ENCODE measurements around the gene C3orf52. TPM values are rescaled to one million over a fixed set of nuclear protein-coding genes. Genes with fewer than 3 reads are reported as not detected.

Gene C3orf52
- total RNA-seq, 4 donors from 2014 or later, result 5.7 to 12.7 (median 9.5) TPM

DNA sequence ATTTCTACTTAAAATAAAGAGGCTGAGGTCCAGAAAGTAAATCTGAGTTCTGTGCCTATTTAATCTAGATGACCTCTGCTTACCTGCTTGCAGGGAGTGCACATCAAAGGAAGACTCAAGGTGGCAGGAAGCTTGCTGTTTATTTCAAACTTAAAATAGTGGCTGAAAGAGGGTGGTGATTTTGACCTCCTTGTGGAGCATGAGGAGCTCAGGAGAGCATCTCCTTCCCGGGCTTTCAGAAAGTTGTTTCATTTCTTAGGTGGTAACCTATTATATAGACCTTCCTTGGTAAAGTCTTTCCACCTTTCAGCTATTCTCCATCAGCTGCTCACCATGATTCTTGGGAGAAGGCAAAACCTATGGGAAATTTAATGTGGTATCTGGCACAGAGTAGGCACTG lies 46.4 kb downstream of the C3orf52 start:
- TF ChIP-seq, protein P1, sequence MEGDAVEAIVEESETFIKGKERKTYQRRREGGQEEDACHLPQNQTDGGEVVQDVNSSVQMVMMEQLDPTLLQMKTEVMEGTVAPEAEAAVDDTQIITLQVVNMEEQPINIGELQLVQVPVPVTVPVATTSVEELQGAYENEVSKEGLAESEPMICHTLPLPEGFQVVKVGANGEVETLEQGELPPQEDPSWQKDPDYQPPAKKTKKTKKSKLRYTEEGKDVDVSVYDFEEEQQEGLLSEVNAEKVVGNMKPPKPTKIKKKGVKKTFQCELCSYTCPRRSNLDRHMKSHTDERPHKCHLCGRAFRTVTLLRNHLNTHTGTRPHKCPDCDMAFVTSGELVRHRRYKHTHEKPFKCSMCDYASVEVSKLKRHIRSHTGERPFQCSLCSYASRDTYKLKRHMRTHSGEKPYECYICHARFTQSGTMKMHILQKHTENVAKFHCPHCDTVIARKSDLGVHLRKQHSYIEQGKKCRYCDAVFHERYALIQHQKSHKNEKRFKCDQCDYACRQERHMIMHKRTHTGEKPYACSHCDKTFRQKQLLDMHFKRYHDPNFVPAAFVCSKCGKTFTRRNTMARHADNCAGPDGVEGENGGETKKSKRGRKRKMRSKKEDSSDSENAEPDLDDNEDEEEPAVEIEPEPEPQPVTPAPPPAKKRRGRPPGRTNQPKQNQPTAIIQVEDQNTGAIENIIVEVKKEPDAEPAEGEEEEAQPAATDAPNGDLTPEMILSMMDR (IDR thresholded peaks at IDR 0.05), result no peak
- no peak for TF ChIP-seq POLR2A (IDR thresholded peaks at IDR 0.05)
- H3K9me3 ChIP-seq, result no peaks in the 10 kb centered on the region
- no peak for DNase-seq
- no peaks in the 10 kb centered on the region for H3K27me3 ChIP-seq
- peak overlapping the region in 3 of 4 donors; percentile 6 to 49 (median 11) for H3K4me3 ChIP-seq
- 77 to 92% methylated on average over 1 of the region's 1 CpG for WGBS, 2 donors
- no peaks in the 10 kb centered on the region for H3K36me3 ChIP-seq
- peak overlapping the region in 2 of 4 donors; percentile 6 to 58 for H3K27ac ChIP-seq
- intact Hi-C loops (cut with DNase I), result no loop called here
- peaks cover 0 to 19% (median 0%) of the 10 kb centered on the region in 3 donors for H3K4me1 ChIP-seq

- Histone ChIP-seq H3K27ac (peak within 1 kb of the TSS in 2 of 4 donors; percentile 6 to 58), H3K4me1 (peaks cover 0 to 23% (median 0%) of the 10 kb centered on the region in 3 donors), H3K36me3 (no peaks in the 10 kb centered on the region), H3K27me3 (no peaks in the 10 kb centered on the region), H3K9me3 (no peaks in the 10 kb centered on the region), H3K4me3 (peak within 1 kb of the TSS; percentile 1 to 49 (median 8))
- TF ChIP-seq, protein P1 (IDR thresholded peaks at IDR 0.05), result no peak
- peak in 1 of 4 donors; percentile 41 for TF ChIP-seq POLR2A (IDR thresholded peaks at IDR 0.05)
- intact Hi-C loops (cut with DNase I), result no loop called here
- DNase-seq, result no peak
- WGBS, 2 donors, result 7 to 9% methylated on average over 3 to 4 of the region's 5 CpGs
These were observed 46.8 kb downstream of the C3orf52 start, which contains the start of gene GCSAM for GRCh38 chr3:112132975-112133448. Gene GCSAM (minus strand): TSS chr3:112133248. CDS start chr3:112133120, 128 bp downstream.

- no peak overlapping the region for H3K4me3 ChIP-seq
- intact Hi-C loops (cut with DNase I), result no loop called here
- no peaks in the 10 kb centered on the region for H3K36me3 ChIP-seq
- 83 to 85% methylated on average over 1 to 5 of the region's 5 CpGs for WGBS, 2 donors
- H3K27ac ChIP-seq, result no peak overlapping the region
- no peaks in the 10 kb centered on the region for H3K9me3 ChIP-seq
- TF ChIP-seq, protein P1 (IDR thresholded peaks at IDR 0.05), result no peak
- TF ChIP-seq POLR2A (IDR thresholded peaks at IDR 0.05), result no peak
- DNase-seq, result no peak
- no peaks in the 10 kb centered on the region for H3K27me3 ChIP-seq
- peaks cover 0 to 24% (median 0%) of the 10 kb centered on the region in 3 donors for H3K4me1 ChIP-seq
These were observed 47.6 kb downstream of the C3orf52 start for GRCh38 chr3:112133626-112134334.

GRCh38 chr3:112134335-112135124 lies 48.3 kb downstream of the C3orf52 start:
- no peak for DNase-seq
- Histone ChIP-seq H3K4me3 (no peak overlapping the region), H3K36me3 (no peaks in the 10 kb centered on the region), H3K27ac (no peak overlapping the region), H3K27me3 (no peaks in the 10 kb centered on the region), H3K9me3 (no peaks in the 10 kb centered on the region), H3K4me1 (peaks cover 0 to 19% (median 0%) of the 10 kb centered on the region in 3 donors)
- intact Hi-C loops (cut with DNase I), result no loop called here
- WGBS, 2 donors, result 81 to 89% methylated on average over 6 to 7 of the region's 8 CpGs
- TF ChIP-seq, protein P1 (IDR thresholded peaks at IDR 0.05), result no peak
- no peak for TF ChIP-seq POLR2A (IDR thresholded peaks at IDR 0.05)

DNA sequence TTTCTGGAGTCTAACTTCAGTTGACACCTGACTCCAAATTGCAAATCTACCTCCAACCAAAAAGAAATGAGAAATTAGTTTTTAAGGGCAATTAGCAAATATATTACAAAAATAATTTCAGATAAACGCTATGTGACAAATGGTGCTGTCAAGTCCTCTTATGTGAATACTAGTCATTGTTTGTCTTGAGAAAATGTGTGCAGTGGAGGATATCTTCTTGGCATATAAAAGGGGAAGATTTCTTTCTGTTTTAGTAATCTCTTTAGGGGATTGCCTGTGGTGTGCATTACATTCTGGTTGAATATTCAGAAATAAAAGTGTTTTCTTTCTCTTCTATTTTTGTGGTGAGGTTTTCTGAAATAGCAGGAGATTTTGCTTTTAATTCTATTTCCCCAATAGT lies 49.9 kb downstream of the C3orf52 start:
- intact Hi-C loops (cut with DNase I), result no loop called here
- Histone ChIP-seq H3K27ac (no peak overlapping the region), H3K4me1 (peaks cover 0 to 18% (median 0%) of the 10 kb centered on the region in 3 donors), H3K4me3 (no peak overlapping the region), H3K27me3 (no peaks in the 10 kb centered on the region), H3K9me3 (no peaks in the 10 kb centered on the region), H3K36me3 (no peaks in the 10 kb centered on the region)
- DNase-seq, result no peak
- WGBS, 2 donors, result 29 to 46% methylated on average over 1 of the region's 1 CpG
- TF ChIP-seq, protein P1 (IDR thresholded peaks at IDR 0.05), result no peak
- TF ChIP-seq POLR2A (IDR thresholded peaks at IDR 0.05), result no peak
